SK-N-SH (cell line): ENCODE data around the gene TTC39B.

Experiments used
- CTCF ChIP-seq: fragments of 200-600 bp; sonication (generic); IDR thresholded peaks from 2 replicates; pipeline ENCODE4 v1.6.1; 2017; ENCODE audit warnings: antibody characterized with exemption, mild to moderate bottlenecking, moderate library complexity
- EZH2phosphoT487 ChIP-seq: fragments of 200-600 bp; sonication (generic); IDR thresholded peaks from 2 replicates; pipeline ENCODE4 v1.6.1; 2017; ENCODE audit warnings: low read depth, mixed run types, mild to moderate bottlenecking, antibody characterized with exemption, moderate library complexity, borderline replicate concordance
- MAX ChIP-seq: IDR thresholded peaks from 2 replicates; pipeline ENCODE4 v1.4.0; 2012; ENCODE audit warnings: low read depth
- POLR2AphosphoS5 ChIP-seq: IDR thresholded peaks from 2 replicates; pipeline ENCODE4 v1.6.1; 2012; ENCODE audit warnings: low read depth, low read length
- RCOR1 ChIP-seq: fragments of 150-350 bp; IDR thresholded peaks from 2 replicates; pipeline ENCODE4 v1.6.1; 2017; ENCODE audit warnings: antibody characterized with exemption, low read length
- REST ChIP-seq: IDR thresholded peaks from 2 replicates; pipeline ENCODE4 v1.6.1; 2012; ENCODE audit warnings: mild to moderate bottlenecking, low read depth, low read length, moderate library complexity
- RFX5 ChIP-seq: IDR thresholded peaks from 2 replicates; pipeline ENCODE4 v1.6.1; 2012; ENCODE audit warnings: mild to moderate bottlenecking, improper control_type of control experiment, low read length
- SIN3A ChIP-seq: IDR thresholded peaks from 2 replicates; pipeline ENCODE4 v1.6.1; 2012; ENCODE audit warnings: low read depth, mild to moderate bottlenecking, low read length, moderate library complexity, borderline replicate concordance
- TCF12 ChIP-seq: IDR thresholded peaks from 2 replicates; pipeline ENCODE4 v1.4.0; 2012

- no peak for TF ChIP-seq POLR2AphosphoS5
- no peak for TF ChIP-seq CTCF
- no peak for TF ChIP-seq MAX
- no peak for TF ChIP-seq RFX5
- TF ChIP-seq SIN3A = no peak
- TF ChIP-seq RCOR1 = no peak
- no peak for TF ChIP-seq EZH2phosphoT487
- TF ChIP-seq TCF12 = no peak
- no peak for TF ChIP-seq REST
Observed at GRCh38 chr9:15282567-15283285, 24.3 kb downstream of the TTC39B start.
